HEK293T (cell line): ENCODE measurements around the gene ULK3.

Experiments used
- CTCF ChIA-PET: fragments of 350-600 bp; formaldehyde crosslinking; extraction: SDS; loops from one replicate; lab custom pipeline; 2021; ENCODE audit warnings: antibody characterized with exemption, inconsistent platforms; lab: Yijun Ruan, JAX
- POLR2A ChIA-PET: fragments of 350-600 bp; formaldehyde crosslinking; extraction: SDS; loops from one replicate; lab custom pipeline; 2020; ENCODE audit warnings: antibody characterized with exemption, inconsistent platforms; lab: Yijun Ruan, JAX
- DNase-seq: peaks from one replicate; pipeline ENCODE4 v3.0.0; 2012; ENCODE audit warnings: mixed read lengths; ENCODE audit errors: extremely low spot score
- ARNT ChIP-seq: fragments of 450-650 bp; IDR thresholded peaks from 2 replicates; pipeline ENCODE4 v1.6.1; 2017; ENCODE audit warnings: mild to moderate bottlenecking
- BHLHE40 ChIP-seq: fragments of 450-650 bp; IDR thresholded peaks from 2 replicates; pipeline ENCODE4 v1.6.1; 2016; ENCODE audit warnings: mild to moderate bottlenecking, moderate library complexity, borderline replicate concordance
- CTBP1 ChIP-seq: fragments of 450-650 bp; IDR thresholded peaks from 2 replicates; pipeline ENCODE4 v1.6.1; 2016; ENCODE audit warnings: borderline replicate concordance
- ELF4 ChIP-seq: fragments of 450-650 bp; IDR thresholded peaks from 2 replicates; pipeline ENCODE4 v1.6.1; 2017; ENCODE audit warnings: antibody characterized with exemption
- FOXA1 ChIP-seq: fragments of 450-650 bp; IDR thresholded peaks from 2 replicates; pipeline ENCODE4 v1.6.1; 2016; ENCODE audit warnings: mild to moderate bottlenecking
- FOXK2 ChIP-seq: fragments of 450-650 bp; IDR thresholded peaks from 2 replicates; pipeline ENCODE4 v1.6.1; 2016; ENCODE audit warnings: mild to moderate bottlenecking
- FOXM1 ChIP-seq: fragments of 450-650 bp; IDR thresholded peaks from 2 replicates; pipeline ENCODE4 v1.6.1; 2017; ENCODE audit warnings: mild to moderate bottlenecking, borderline replicate concordance
- HDGF ChIP-seq: fragments of 450-650 bp; IDR thresholded peaks from 2 replicates; pipeline ENCODE4 v1.6.1; 2017; ENCODE audit warnings: antibody characterized with exemption, borderline replicate concordance
- L3MBTL2 ChIP-seq: fragments of 450-650 bp; conservative IDR thresholded peaks from 2 replicates; pipeline ENCODE4 v1.6.1; 2016; ENCODE audit warnings: mild to moderate bottlenecking
- LEF1 ChIP-seq: fragments of 450-650 bp; IDR thresholded peaks from 2 replicates; pipeline ENCODE4 v1.6.1; 2017; ENCODE audit warnings: mild to moderate bottlenecking, borderline replicate concordance
- NFRKB ChIP-seq: fragments of 450-650 bp; IDR thresholded peaks from 2 replicates; pipeline ENCODE4 v1.6.1; 2016; ENCODE audit warnings: mild to moderate bottlenecking, moderate library complexity
- PKNOX1 ChIP-seq: fragments of 450-650 bp; IDR thresholded peaks from 2 replicates; pipeline ENCODE4 v1.6.1; 2016
- SP1 ChIP-seq: fragments of 450-650 bp; IDR thresholded peaks from 2 replicates; pipeline ENCODE4 v1.6.1; 2017
- SUZ12 ChIP-seq: fragments of 450-650 bp; IDR thresholded peaks from 2 replicates; pipeline ENCODE4 v1.6.1; 2016; ENCODE audit warnings: mild to moderate bottlenecking
- TARDBP ChIP-seq: fragments of 450-650 bp; IDR thresholded peaks from 2 replicates; pipeline ENCODE4 v1.6.1; 2016
- ZNF384 ChIP-seq: fragments of 450-650 bp; IDR thresholded peaks from 2 replicates; pipeline ENCODE4 v1.6.1; 2016

ULK3 gene

GRCh38 chr15:74838137-74838516, 4.8 kb downstream of the ULK3 start:
- ChIA-PET POLR2A (interaction anchor here (1.9 kb wide), 1 partner anchor 68 kb away, joined by 5 read pairs; the partner anchor contains the start of gene FAM219B), CTCF (interaction anchor here (1.0 kb wide), 1 partner anchor 63 kb away, joined by 7 read pairs; no protein-coding TSS in a partner anchor)
- TF ChIP-seq SUZ12 (no peak), ZNF384 (no peak), LEF1 (no peak), TARDBP (no peak), PKNOX1 (no peak), NFRKB (no peak), CTBP1 (no peak), ARNT (no peak), HDGF (no peak), L3MBTL2 (no peak), FOXK2 (no peak), SP1 (no peak), BHLHE40 (no peak)
- no peak for DNase-seq

- no peak for DNase-seq
- ChIA-PET CTCF (interaction anchor here (1.0 kb wide), 1 partner anchor 64 kb away, joined by 7 read pairs; no protein-coding TSS in a partner anchor), POLR2A (interaction anchor here (0.9 to 1.9 kb wide), 2 partner anchors 52 to 69 kb away, joined by 3 to 5 read pairs; partner anchors contain the start of genes FAM219B and MPI)
- TF ChIP-seq ZNF384 (no peak), TARDBP (no peak), SP1 (no peak), NFRKB (no peak), BHLHE40 (no peak), PKNOX1 (no peak), FOXK2 (no peak), ELF4 (no peak), L3MBTL2 (no peak), LEF1 (no peak), CTBP1 (no peak), FOXA1 (no peak), ARNT (no peak)
Observed at GRCh38 chr15:74837482-74838136, 5.3 kb downstream of the ULK3 start.

- POLR2A ChIA-PET = interaction anchor here (0.9 to 1.9 kb wide), 2 partner anchors 53 to 70 kb away, joined by 3 to 5 read pairs; partner anchors contain the start of genes FAM219B and MPI
- no peak for TF ChIP-seq FOXA1
- no peak for TF ChIP-seq FOXK2
- no peak for TF ChIP-seq L3MBTL2
- no peak for TF ChIP-seq TARDBP
- TF ChIP-seq ZNF384 = no peak
- DNase-seq = no peak
- CTCF ChIA-PET = interaction anchor here (1.2 kb wide), 1 partner anchor 68 kb away, joined by 4 read pairs; no protein-coding TSS in a partner anchor
Observed at GRCh38 chr15:74836846-74837245, 6.1 kb downstream of the ULK3 start.

GRCh38 chr15:74835312-74835823, 7.6 kb downstream of the ULK3 start:
- ChIA-PET CTCF (interaction anchor here (0.5 to 1.2 kb wide), 7 partner anchors 8 to 131 kb away, joined by 3 to 5 read pairs (median 3); no protein-coding TSS in a partner anchor), POLR2A (interaction anchor here (1.0 kb wide), 1 partner anchor 160 kb away, joined by 3 read pairs; the partner anchor contains the start of gene SCAMP5)
- peak; percentile 89 for DNase-seq
- 0 out of 2 replicates have a peak, but pooled peaks have one; percentile 16 for TF ChIP-seq PKNOX1
- no peak for TF ChIP-seq ZNF384
- TF ChIP-seq SUZ12 = no peak

GRCh38 chr15:74833376-74834107, 9.4 kb downstream of the ULK3 start:
- no peak for DNase-seq
- ChIA-PET CTCF (interaction anchor here (0.5 to 1.3 kb wide), 6 partner anchors 9 to 78 kb away, joined by 4 to 6 read pairs (median 4); partner anchors contain the start of gene ULK3), POLR2A (interaction anchor here (1.2 kb wide), 1 partner anchor 9 kb away, joined by 5 read pairs; no protein-coding TSS in a partner anchor)
- TF ChIP-seq ELF4 (no peak), FOXA1 (no peak)

- no peak for DNase-seq
- ChIA-PET POLR2A (interaction anchor here (1.2 kb wide), 1 partner anchor 8 kb away, joined by 5 read pairs; no protein-coding TSS in a partner anchor), CTCF (interaction anchor here (0.8 to 1.3 kb wide), 4 partner anchors 10 to 64 kb away, joined by 4 to 6 read pairs (median 4); partner anchors contain the start of gene ULK3)
- TF ChIP-seq SUZ12 (no peak), PKNOX1 (no peak), ELF4 (no peak), FOXM1 (no peak)
Observed at GRCh38 chr15:74832826-74833225, 10.1 kb downstream of the ULK3 start.
